ENCODE data around the gene C11orf91.

- TF ChIP-seq ZNF384 (IDR thresholded peaks at IDR 0.05): no peak
- TF ChIP-seq BHLHE40 (IDR thresholded peaks at IDR 0.05; ENCODE audit: borderline replicate concordance): no peak
- TF ChIP-seq CTBP1 (IDR thresholded peaks at IDR 0.05; ENCODE audit: borderline replicate concordance): no peak
- no peak for TF ChIP-seq PKNOX1 (IDR thresholded peaks at IDR 0.05)
Observed at GRCh38 chr11:33721984-33722383, 21.4 kb upstream of the C11orf91 start.
